K562 (cell line): ENCODE results near the gene NKD1. TPM values are rescaled to one million over a fixed set of nuclear protein-coding genes. Genes with fewer than 3 reads are reported as not detected.

ENCODE experiments used
- FOXA1 ChIP-seq: fragments of 450-650 bp; IDR thresholded peaks from 2 replicates; pipeline ENCODE4 v1.6.1; 2016; ENCODE audit warnings: mild to moderate bottlenecking, borderline replicate concordance
- SREBF2 ChIP-seq: sonication (generic); formaldehyde crosslinking; IDR thresholded peaks from 2 replicates; pipeline ENCODE4 v1.4.0; 2020; ENCODE audit warnings: mild to moderate bottlenecking, missing genetic modification reagents
- polyA plus RNA-seq, 8 experiments: library from polyadenylated mRNA; depleted of rRNA in 4 of 8; stranded (reverse) in 5 of 8; unstranded in 3 of 8; fragments of >200 nt; fragmentation: Nextera tagmentation in 2 of 8; fragmentation: Illumina TruSeq in 1 of 8; extraction: Ambion mirVana in 2 of 8; extraction: Trizol in 1 of 8; gene quantifications; 2 replicates each; pipeline versions ENCODE4 v1.2.1 to v1.2.3, GENCODE V29; 2011 to 2014; ENCODE audit warnings: inconsistent platforms in 1 of 8, missing spikeins in 1 of 8
- total RNA-seq, 7 experiments: library from RNA; depleted of rRNA in 6 of 7; stranded (reverse); fragments of >200 nt in 6 of 7; fragmentation: Illumina TruSeq in 2 of 7; extraction: Trizol in 2 of 7; gene quantifications; 2 replicates each; pipeline versions ENCODE4 v1.2.1 to v1.2.3, GENCODE V29; 2011 to 2021; ENCODE audit warnings: low replicate concordance in 1 of 7
- TF ChIP-seq, protein P1 (sequence below), 2 experiments: fragments of 450-650 bp; IDR thresholded peaks; 2 replicates each; pipeline ENCODE4 v1.6.1; 2016; ENCODE audit warnings: mild to moderate bottlenecking in 2 of 2, borderline replicate concordance in 1 of 2, low read depth in 1 of 2, moderate library complexity in 1 of 2

The NKD1 gene
- total and polyA plus RNA-seq, 9 of the 15 experiments (the other 6 are each of a cell fraction or from before 2014, with no cell fraction given) = under 0.01 to 0.24 (median 0.04) TPM; not detected in 2

DNA sequence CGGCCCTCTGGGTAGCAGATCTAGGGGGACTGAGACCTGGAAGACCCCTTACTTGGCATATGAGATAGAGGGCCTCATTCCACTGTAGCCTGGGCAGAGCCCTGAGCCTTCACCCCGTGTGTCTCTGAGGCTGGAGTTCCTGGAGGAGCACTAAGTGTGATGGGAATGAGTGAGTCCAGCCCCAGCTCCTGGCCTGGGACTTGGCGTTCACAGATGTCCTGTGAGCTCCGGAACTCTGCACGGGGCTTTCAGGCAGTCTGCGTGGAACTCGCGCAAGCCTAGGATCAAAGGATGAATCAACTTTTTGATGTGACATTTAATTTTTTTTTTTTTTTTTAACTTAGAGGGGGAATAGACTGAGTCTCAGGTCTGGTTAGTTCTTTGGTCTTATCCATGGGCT lies 1.8 kb downstream of the NKD1 start (continued):
- TF ChIP-seq, protein P1, sequence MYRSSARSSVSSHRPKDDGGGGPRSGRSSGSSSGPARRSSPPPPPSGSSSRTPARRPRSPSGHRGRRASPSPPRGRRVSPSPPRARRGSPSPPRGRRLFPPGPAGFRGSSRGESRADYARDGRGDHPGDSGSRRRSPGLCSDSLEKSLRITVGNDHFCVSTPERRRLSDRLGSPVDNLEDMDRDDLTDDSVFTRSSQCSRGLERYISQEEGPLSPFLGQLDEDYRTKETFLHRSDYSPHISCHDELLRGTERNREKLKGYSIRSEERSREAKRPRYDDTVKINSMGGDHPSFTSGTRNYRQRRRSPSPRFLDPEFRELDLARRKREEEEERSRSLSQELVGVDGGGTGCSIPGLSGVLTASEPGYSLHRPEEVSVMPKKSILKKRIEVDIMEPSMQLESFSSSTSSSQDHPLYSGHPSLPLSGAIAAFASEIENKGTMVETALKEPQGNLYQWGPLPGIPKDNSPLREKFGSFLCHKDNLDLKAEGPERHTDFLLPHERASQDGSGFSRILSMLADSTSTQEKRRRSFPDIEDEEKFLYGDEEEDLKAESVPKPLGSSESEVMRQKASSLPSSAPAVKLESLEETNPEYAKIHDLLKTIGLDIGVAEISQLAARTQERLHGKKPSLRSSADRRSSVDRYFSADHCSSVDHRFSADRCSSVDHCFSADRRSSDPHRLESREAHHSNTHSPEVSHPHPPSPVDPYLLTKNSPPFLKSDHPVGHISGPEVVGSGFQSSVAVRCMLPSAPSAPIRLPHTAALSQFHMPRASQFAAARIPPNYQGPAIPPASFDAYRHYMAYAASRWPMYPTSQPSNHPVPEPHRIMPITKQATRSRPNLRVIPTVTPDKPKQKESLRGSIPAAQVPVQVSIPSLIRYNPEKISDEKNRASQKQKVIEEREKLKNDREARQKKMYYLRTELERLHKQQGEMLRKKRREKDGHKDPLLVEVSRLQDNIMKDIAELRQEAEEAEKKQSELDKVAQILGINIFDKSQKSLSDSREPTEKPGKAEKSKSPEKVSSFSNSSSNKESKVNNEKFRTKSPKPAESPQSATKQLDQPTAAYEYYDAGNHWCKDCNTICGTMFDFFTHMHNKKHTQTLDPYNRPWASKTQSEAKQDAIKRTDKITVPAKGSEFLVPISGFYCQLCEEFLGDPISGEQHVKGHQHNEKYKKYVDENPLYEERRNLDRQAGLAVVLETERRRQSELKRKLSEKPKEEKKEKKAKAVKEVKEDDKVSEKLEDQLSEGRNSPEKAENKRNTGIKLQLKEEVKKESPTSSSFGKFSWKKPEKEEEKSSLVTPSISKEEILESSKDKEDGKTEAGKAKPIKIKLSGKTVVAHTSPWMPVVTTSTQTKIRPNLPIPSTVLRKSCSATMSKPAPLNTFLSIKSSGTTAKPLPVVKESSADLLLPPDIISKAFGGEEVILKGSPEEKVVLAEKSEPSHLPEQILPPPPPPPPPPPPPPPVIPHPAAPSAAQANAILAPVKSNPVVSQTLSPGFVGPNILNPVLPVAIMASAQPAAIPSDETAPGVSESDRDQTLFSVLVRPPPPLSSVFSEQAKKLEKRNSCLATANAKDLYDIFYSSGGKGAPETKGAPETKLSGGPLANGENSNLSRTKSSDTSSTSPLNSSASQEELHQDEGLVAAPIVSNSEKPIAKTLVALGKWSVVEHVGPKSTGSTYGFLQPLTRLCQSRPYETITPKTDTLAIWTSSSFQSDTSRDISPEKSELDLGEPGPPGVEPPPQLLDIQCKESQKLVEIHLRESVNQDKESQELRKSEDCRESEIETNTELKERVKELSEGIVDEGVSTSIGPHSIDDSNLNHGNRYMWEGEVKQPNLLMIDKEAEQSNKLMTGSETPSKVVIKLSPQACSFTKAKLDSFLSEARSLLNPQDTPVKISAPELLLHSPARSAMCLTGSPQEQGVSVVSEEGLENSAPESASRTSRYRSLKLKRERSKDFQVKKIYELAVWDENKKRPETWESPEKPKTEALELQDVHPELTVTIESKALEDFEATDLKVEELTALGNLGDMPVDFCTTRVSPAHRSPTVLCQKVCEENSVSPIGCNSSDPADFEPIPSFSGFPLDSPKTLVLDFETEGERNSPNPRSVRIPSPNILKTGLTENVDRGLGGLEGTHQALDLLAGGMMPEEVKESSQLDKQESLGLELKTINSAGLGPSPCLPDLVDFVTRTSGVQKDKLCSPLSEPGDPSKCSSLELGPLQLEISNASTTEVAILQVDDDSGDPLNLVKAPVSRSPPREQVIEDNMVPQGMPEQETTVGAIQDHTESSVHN (IDR thresholded peaks at IDR 0.05; ENCODE audit: borderline replicate concordance in 1 of 2, low read depth in 1 of 2) = no peak
- TF ChIP-seq FOXA1 (no peak), SREBF2 (CRISPR knock-in tag) (no peak)
- TF ChIP-seq, all 486 proteins: peak for 0
